GM19452 (cell line): Measurements from ENCODE around the gene FADS2.

Source experiments
- ATAC-seq: cut with Tn5 transposase; IDR thresholded peaks from one replicate; pipeline ENCODE4 v1.9.1; 2021; ENCODE audit not compliant: unreplicated experiment

The FADS2 gene

DNA sequence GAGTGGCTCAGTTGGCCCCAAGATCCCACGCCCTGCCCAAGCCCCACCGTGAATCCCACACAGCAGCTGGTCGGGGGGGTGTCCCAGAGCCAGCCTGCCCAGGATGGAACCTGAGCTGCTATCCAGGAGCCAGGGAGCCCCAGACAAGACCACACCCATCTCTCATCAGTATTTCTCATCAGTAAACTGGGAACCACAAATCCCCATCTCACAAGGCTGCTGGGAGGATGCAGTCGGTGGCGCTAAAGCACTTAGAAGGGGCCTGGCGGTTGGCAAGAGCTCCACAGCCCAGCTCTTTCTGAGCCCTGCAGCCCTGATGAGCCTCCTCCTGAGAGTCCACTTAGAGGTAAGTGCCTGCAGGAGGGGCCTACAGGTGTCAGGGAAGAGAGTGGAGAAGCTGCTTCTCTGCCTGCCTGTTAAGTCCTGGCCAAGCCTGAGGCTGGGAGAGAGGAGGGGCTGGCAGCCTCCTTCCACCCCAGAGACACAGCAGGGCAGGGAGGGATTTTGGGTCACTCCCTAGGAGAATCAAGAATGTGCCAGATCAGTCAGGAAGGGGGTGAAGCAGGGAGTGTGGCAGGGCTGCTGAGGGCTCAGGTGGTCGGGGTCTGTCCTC, 57.2 kb downstream of the FADS2 start:
- no peak for ATAC-seq

DNA sequence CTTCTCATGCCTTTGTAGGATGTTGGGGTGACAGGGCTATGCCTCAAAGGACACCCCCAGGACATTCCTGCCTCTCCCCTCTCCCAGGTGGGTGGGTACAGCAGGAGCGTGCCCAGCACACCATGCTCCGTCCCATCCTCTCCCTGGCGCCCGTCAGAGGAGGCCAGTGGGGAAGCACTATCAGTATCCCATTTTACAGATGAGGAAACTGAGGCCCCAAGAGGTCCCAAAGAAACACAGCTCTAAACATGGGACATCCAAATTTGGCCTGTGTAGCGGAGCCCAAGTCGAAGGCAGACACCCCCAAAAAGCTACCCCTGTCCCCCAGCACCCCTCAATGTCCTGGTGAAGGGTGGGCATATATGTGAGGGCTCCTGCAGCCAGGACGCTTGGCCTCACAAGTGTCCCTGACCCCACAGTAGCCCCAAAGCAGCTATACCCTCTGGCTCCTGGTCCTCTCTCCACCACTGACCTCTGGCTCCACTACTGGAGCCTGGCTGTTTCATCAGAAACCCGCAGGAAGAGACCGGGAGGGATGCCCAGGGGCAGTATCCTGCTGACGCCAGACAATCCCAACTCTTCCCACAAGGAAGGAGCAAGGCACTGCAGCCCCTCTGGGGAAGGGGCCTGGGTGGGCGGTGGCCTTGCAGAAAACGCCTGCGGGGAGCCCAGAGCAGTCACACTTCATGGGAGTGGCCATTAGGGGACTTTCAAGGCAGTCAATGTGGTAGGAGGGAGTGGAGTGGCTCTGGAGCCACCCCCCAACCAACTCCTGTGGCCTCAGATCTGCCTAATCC, 57.9 kb downstream of the FADS2 start:
- no peak for ATAC-seq

DNA sequence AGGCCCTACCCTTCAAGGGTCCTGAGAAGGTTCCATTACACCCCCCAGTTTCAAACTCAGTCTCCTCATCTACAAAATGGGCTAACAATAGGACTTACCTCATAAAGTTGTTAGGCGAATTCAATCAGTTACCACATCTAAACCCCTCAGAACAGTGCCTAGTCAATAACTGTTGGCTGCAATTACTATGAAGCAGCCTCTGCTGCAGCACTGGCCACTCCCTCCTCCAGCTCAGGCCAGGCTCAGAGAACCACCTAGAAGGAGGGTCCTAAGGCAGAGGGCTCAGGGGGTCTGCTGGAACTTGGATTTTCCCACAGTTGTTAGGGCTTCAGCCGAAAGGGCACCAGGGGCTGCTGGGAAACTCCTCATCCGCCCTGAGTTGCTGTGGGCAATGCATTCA, 58.5 kb downstream of the FADS2 start:
- ATAC-seq = no peak

DNA sequence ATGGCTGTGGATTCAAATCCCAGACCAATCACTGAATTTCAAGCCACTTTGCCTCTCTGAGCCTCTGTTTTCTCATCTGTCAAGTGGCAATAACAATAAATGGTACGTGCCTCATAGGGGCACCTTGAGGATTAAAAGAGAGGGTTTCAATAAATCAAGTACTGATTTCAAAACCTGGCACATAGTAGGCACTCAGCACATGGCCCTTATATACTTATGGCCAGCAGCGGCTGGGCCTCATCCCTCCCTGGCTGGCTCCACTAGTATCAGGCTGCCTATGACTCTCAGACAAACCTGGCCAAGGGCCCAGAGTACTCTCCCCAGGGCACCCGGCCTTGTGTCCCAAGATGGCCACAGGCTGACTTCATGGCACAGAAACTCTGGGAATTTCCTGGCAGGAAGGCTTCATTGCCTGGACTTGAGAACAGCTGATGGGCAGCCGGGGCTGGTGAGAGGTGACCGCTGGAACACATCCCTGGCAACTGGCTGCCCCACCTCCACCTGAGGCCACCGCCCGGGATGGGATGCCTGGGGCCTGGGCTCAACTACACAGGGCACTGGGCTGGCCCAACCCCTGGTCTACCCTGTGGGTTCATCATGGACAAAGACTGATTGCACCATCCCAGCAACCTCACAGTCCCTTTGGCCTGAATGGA, 59.9 kb downstream of the FADS2 start:
- no peak for ATAC-seq

DNA sequence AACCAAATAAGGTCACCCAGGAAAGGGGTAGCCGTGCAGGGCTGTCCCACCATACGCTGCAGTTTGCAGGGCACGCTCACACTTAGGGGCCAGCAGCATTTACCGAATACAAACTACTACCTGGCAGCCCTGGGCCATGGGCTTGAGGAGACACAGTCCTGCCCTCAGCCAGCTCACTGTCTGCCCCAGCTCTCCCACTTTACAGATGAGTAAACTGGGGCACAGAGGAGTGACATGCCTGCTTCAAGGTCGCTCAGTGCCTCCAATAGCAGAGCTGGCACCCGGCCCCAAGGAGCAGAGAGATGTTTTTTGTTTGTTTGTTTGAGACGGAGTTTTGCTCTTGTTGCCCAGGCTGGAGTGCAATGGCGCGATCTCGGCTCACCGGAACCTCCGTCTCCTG, 60.5 kb downstream of the FADS2 start:
- no peak for ATAC-seq

DNA sequence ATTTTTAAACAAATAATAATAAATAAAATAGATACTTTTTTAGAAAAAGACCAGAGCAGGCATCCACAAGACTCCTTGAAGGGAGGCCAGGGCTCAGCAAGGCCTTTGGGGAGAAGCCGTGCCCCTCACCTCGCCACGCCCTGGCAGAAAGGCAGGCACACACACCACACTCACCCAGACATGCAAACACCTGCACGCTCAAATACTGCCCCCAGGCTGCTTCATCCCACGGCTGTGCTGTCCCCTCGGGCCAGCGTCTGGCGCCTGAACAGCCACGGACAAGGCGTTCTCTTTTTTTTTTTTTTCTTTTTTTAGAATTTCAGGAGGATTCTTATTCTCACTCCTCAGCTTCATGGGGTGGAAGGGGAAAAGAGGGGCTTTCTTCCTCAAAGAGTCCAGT, 61.7 kb downstream of the FADS2 start:
- no peak for ATAC-seq

DNA sequence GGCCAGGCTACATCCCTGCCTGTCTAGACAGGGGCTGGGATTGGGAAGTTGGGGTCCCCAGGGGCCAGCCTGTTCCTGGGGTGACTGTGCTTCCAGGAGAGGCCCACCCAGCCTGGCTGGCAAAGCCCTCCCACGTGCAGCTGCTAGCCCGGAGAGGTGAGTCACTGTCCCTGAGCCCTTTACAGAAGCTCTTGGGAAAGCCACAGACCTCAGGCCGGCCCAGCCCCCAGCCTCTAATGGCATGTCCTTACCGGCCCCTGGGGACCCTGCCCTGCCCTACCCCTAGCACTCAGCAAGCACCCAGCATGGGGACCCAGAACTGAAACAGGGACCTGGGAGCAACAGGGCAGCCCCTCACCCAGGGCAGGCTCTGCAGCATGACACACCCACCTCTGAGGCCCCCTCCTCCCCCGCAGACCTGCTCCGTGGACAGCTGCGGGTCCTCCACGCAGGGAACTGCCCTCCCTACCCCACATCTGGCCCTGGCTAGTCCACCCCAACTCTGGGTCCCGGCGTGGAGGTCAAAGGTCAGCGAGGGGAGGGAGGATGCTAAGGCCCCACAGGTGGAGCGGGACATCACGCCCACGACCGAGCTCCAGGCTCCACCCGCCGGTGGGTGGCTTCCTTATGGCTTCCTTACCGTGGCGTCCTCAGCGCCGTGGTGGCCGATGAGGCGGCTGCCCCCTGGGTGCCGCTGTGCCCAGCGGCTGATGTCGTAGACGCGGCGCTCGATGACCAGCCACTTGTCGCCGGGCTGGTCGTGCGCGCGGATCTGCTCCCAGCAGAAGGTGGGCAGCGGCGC, 62.6 kb downstream of the FADS2 start:
- ATAC-seq = no peak

DNA sequence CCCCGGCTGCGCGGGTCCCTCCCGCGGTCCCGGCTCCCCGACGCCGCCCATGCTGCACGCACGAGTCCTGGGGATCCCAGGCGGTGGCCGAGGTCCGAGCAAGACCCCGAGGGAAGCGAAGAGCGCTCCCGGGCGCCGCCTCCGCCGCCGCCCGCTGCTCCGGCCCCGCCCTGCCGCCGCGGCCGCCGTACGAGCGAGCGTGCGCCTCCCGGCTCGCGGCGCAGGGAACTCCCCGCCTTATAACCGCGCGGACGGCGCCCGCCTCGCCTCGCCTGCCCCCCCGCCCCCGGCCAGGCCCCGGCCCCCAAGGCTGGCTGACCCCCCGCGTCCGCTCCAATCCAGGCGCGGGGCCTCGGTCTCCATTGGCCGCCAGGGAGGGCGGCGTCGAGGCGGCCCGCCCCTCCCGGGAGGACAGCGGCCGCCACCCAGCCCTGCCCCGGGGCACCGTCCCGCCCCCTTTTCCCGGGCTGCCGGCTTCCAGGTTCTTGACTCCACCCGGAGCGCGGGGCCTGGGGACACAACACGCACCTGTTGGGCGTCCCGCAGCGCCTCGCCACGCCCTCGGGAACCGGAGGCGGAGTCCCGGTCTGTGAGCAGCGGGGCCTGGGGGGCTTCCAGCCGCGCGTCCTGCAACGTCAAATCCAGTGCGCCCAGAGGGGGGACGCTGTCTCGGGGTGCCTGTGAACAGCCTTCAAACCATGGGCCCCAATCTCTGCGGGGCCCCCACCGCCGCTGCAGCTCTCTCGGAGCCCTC, 63.4 kb downstream of the FADS2 start, which contains the start of gene FADS3:
Gene FADS3 (minus strand): TSS at position 215 of the 754 bp plus-strand sequence. CDS start 164 bp downstream, at position 51.
- no peak for ATAC-seq

DNA sequence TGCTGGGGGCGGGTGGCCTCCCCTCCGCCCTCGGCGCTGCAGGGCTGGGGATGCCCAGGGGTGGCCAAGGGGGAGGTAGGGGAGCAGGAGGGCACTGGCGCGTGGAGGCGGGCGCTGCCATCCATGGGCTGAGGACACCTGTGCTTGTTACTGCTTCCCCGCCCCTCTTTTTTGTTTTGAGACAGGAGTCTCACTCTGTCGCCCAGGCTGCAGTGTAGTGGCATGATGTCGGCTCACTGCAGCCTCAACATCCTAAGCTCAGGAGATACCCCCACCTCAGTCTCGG, 63.9 kb downstream of the FADS2 start:
- no peak for ATAC-seq

DNA sequence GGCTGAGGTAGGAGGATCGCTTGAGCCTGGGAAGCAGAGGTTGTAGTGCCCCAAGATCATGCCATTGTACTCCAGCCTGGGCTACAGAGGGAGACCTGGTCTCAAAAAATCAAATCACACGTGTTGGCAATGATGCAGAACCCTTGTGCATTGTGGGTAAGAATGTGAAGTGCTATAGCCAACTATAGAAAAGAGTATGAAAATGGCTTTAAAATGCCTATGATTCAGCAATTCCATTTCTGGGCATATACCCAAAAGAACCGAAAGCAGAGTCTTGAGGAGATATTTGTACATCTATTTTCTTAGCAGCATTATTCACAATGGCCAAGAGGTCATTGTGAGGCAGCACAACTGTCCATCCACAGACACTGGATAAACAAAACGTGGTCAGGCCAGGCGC, 65.9 kb downstream of the FADS2 start:
- no peak for ATAC-seq

DNA sequence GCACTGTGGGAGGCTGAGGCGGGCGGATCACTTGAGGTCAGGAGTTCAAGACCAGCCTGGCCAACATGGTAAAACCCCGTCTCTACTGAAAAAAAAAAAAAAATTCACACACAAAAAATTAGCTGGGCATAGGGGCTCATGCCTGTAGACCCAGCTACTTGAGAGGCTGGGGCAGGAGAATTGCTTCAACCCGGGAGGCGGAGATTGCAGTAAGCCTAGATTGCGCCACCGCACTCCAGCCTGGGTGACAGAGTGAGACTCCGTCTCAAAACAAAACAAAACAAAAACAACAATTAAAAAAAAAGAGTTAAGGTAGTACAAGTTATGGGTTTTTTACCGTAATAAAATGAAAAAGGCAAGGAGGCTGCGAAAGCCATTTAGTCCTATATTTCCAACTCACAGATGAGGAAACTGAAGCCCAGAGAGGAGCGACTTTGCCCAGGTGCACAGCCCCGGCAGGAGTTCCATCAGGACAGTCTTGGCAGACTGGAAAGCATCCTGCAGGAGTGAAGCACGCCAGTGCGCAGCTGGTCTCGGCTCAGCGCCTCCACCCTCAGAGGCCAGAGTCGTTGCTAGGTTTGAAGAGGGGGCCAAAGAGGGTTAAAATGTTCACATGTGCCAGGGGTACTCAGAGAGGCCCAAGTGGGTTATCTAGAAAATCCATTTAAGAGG, 67.1 kb downstream of the FADS2 start:
- no peak for ATAC-seq

DNA sequence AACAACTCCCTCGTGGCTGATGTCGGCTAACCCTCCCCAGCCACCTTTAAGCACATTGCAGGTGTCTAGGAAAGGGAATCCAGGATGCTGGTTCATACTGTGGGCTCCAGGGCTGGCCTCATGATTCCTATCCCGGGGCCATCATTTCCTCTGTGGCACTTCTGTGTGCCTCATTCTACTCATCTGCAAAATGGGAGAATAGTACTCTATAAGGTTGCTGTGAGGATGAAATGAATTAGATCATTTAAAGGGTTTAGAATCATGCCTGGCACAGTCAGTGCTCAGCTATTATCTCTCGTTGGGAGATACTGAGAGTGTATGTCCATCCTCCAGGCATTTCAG, 67.6 kb downstream of the FADS2 start:
- no peak for ATAC-seq

DNA sequence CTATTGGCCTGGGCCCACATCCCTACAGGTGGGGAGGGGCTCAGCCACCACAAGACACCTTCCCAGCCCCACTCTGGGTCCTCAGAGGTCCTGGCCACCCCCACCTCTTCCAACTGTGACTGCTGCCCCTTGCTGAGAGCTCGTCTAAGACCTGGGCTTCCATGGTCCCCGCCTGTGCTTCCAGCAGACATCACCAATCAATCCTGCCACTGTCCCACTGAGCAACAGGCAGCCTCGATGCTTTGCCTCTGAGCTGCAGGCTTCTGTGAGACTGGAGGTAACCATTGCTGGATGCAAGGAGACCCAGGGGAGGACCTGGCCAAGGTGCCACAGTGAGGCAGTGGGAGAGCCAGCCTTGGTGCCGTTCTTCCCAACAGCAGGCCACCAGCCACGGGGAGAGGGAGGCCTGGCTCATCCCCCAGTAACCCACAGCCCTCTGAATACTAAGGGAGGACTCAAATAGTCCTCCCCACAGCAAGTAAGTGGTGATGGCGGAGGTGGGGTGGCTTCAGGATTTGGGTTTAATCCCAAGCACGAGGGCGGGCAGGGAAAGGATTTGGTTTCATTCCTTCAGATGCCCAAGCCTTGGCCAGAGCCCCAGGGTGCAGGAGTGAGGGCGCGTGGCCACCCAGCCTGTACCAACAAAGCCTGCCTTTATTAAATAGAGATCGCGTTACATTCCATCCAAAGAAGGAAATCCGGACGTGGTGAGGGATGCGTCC, 68.7 kb downstream of the FADS2 start:
- ATAC-seq = no peak

DNA sequence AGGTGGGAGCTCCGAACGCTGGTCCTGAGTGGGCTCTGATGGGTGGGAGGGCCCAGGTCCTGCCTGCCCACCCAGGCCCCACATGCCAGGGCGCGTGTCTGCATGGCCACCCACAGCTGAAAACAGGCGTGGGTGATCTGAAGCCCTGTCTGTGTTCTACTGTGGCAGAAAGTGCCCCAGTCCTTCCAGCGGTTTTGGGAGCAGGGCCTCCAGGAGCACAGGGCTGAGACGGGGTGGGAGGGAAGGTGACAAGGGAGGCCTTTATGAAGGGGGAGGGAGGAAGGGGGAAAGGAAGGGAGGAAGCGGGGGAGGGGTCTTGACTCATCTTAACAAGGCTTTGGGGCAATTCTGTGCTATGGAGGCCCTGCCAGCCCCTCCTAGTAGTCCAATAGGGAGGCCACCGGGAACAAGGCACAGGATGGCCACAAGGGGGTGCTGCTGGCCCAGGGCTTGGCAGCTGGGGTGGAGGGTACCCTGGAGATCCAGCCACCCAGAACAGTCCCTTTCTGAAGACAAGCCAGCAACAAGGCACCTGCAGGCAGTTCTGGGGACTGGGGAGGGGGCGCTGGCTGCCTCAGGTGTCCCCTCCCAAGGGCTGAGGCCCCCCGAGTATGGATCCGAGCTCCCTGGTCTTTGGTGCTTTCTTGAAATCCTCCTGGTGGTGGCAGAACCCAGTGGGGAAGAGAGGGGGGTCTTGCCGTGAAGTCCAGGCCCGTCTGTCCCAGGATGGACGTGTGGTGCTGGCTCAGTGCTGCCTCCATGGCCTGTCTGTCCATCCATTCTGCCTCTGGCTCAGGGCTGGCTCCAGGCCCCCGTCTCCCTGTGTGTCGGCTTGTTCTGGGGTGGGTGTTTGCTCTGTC, 69.5 kb downstream of the FADS2 start:
- ATAC-seq = no peak

DNA sequence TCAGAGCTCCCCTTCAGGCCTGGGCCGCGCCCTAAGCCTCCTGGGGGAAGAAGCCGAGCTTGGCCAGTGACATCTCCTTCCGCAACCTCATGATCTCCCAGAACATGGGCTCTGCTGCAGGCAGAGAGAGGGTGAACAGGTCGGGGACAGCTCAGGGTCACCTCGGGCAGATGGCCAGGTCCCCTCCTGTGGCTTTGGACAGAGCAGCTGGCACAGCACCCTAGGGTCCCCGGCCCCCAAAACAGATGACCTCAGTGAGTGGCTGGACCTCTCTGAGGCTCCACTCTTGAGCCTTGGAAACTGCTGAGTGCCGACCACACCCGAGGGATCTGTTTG, 70.1 kb downstream of the FADS2 start:
- no peak for ATAC-seq

DNA sequence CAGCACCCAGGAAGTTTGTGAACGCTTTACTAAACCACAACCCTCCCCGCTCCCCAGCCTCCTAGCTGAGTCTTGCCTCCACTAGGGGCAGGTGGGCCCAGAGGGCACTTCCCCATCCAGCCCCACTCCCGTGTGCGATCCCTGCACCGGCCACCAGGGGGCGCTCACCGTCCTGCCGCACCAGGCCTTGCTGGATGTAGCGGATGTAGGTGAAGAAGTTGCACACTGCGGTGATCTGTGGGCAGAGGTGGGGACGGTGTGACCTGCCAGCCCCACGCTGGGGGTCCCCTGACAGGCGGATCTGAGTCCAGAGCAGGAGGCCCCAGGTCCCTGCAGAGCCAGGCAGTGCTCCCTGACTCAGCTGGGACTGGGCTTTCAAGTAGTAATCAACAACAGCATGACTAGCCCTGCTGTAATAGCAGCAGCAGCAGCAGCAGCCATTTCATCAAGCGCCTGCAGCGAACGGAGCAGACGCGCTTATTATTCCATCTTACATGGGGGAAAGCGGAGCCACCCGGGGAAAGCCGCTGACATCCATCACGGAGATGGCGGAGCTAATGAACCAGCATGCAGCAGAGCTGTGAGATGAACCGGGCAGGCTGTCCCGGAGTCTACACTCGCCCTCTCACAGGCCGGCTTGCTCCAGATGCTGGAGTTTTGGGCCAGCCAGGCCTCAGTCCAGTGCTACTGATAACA, 71.2 kb downstream of the FADS2 start:
- ATAC-seq = no peak

DNA sequence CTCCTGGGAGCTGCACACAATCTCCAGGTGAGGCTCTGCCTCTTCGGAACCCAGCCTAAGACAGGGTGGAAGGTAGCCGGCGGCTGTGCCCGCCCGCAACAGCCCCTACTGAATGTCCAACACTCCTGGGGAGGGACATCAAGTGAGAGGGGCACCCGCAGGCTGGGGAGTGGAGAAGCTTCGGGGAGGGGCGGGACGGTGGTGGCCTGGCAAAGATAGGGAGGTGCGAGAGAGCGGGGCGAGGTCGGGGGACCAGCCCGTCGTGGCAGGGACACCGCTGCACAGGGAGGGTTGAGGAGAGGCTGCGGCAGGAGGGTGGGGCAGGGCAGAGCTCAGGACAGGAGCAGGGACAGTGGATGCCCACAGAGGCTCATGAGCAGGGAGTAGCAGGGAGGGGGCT, 72.2 kb downstream of the FADS2 start:
- no peak for ATAC-seq

DNA sequence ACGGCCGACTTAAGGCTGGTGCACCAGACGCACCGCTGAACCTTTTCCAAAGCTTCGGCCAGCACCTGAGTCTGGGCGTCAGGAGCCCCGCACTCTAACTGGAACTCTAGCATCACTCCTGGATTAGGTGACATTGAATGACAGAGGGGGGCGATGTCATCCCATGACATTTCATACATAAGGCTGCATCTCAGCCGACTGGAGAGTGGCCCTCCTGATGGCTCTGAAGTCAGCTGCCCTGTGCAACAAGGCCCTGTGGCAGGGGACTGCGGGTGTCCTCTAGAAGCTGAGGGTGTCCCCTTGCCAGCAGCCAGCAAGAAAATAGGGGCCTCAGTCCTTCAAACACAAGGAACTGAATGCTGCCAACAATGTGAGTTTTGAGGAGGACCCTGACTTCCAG, 73.3 kb downstream of the FADS2 start:
- ATAC-seq = no peak
